DMS153 treated with DMSO at 0.1 percent for 48 hours (cell line): ENCODE data around the gene PIP.
"Not testable (repeated sequence)": the region's sequence is repeated elsewhere in the genome, so short reads cannot be mapped to it uniquely, and the experiment has no call there.

Experiments
- DNase-seq: peaks from one replicate; lab custom pipeline; 2025; ENCODE audit not compliant: unreplicated experiment; lab: John Stamatoyannopoulos, UW

Gene PIP

GRCh38 chr7:143131781-143132180, at the start of gene PIP:
Gene PIP, plus strand, starts transcription at chr7:143132077. Its CDS starts 40 bp downstream, at chr7:143132117.
- no peak for DNase-seq

- DNase-seq: no peak
Measured at GRCh38 chr7:143085109-143085508, 46.8 kb upstream of the PIP start.

- DNase-seq: not testable (repeated sequence)
Measured at GRCh38 chr7:143085610-143086009, 46.3 kb upstream of the PIP start.

- not testable (repeated sequence) for DNase-seq
Measured at GRCh38 chr7:143088549-143089231, 43.2 kb upstream of the PIP start.

- DNase-seq: no peak
Measured at GRCh38 chr7:143096146-143096545, 35.7 kb upstream of the PIP start.

GRCh38 chr7:143099579-143099978, 32.3 kb upstream of the PIP start:
- not testable (repeated sequence) for DNase-seq

GRCh38 chr7:143104759-143105158, 27.1 kb upstream of the PIP start:
- DNase-seq: no peak

GRCh38 chr7:143108019-143108418, 23.9 kb upstream of the PIP start:
- DNase-seq: not testable (repeated sequence)

GRCh38 chr7:143117395-143117794, 14.5 kb upstream of the PIP start:
- DNase-seq: no peak

GRCh38 chr7:143120691-143121405, 11.0 kb upstream of the PIP start:
- no peak for DNase-seq

- DNase-seq: not testable (repeated sequence)
Measured at GRCh38 chr7:143123326-143123725, 8.6 kb upstream of the PIP start.

- DNase-seq: no peak
Measured at GRCh38 chr7:143126146-143126545, 5.7 kb upstream of the PIP start.

GRCh38 chr7:143129051-143129450, 2.8 kb upstream of the PIP start:
- no peak for DNase-seq

- no peak for DNase-seq
Measured at GRCh38 chr7:143129477-143129876, 2.4 kb upstream of the PIP start.

GRCh38 chr7:143130541-143130940, 1.3 kb upstream of the PIP start:
- DNase-seq: no peak

- DNase-seq: no peak
Measured at GRCh38 chr7:143147070-143147469, 15.2 kb downstream of the PIP start.

- no peak for DNase-seq
Measured at GRCh38 chr7:143148050-143148449, 16.2 kb downstream of the PIP start.

- no peak for DNase-seq
Measured at GRCh38 chr7:143148651-143149050, 16.8 kb downstream of the PIP start.

- not testable (repeated sequence) for DNase-seq
Measured at GRCh38 chr7:143150696-143151095, 18.8 kb downstream of the PIP start.

GRCh38 chr7:143158617-143159016, 26.7 kb downstream of the PIP start:
- DNase-seq: not testable (repeated sequence)

GRCh38 chr7:143171697-143172096, 39.8 kb downstream of the PIP start:
- DNase-seq: no peak

GRCh38 chr7:143172354-143172753, 40.5 kb downstream of the PIP start:
- peak; percentile 65 for DNase-seq
